ENCODE results near the gene CFAP141. TPM values are rescaled to one million over a fixed set of nuclear protein-coding genes. Genes with fewer than 3 reads are reported as not detected.

Gene CFAP141
- total and polyA plus RNA-seq, 5 donors = not detected

Small RNAs within 50 kb of the gene (microRNA-seq; reads per million reads assigned to microRNA genes)
- gene MIR190B = 50.9 to 111 reads per million in 2 donors

Other genes starting within 250 kb of the CFAP141 start
- gene CRTC2, start 247.7 kb downstream of the CFAP141 start, total RNA-seq = 10 to 100 TPM; 23.4 to 32.8 (median 26.2) TPM
- 26.9 TPM for gene CRTC2, start 247.7 kb downstream of the CFAP141 start, polyA plus RNA-seq
- 10 to 100 TPM; 61.2 to 71.4 (median 65.1) TPM for gene SLC39A1, start 242.8 kb downstream of the CFAP141 start, total RNA-seq
- gene SLC39A1, start 242.8 kb downstream of the CFAP141 start, polyA plus RNA-seq = 61.3 TPM
- 1 to 10 TPM; 4.3 to 6.0 (median 4.8) TPM for gene CREB3L4, start 238.4 kb downstream of the CFAP141 start, total RNA-seq
- 6.0 TPM for gene CREB3L4, start 238.4 kb downstream of the CFAP141 start, polyA plus RNA-seq
- gene JTB, start 228.7 kb downstream of the CFAP141 start, total RNA-seq = 100 to 1,000 TPM in 2 of 4 donors, 10 to 100 TPM in 2; 92.1 to 108 (median 102) TPM
- gene JTB, start 228.7 kb downstream of the CFAP141 start, polyA plus RNA-seq = 143 TPM
- gene RAB13, start 220.0 kb downstream of the CFAP141 start, total RNA-seq = 10 to 100 TPM; 62.2 to 78.2 (median 69.5) TPM
- 103 TPM for gene RAB13, start 220.0 kb downstream of the CFAP141 start, polyA plus RNA-seq
- gene RPS27, start 215.6 kb downstream of the CFAP141 start, total RNA-seq = 1,000 to 10,000 TPM; 1,034 to 1,449 (median 1,261) TPM
- gene RPS27, start 215.6 kb downstream of the CFAP141 start, polyA plus RNA-seq = 5,589 TPM
- under 1 TPM; 0.09 to 0.88 (median 0.18) TPM for gene NUP210L, start 51.3 kb downstream of the CFAP141 start, total RNA-seq
- gene NUP210L, start 51.3 kb downstream of the CFAP141 start, polyA plus RNA-seq = not detected
- gene TPM3, start 14.2 kb downstream of the CFAP141 start, total RNA-seq = 100 to 1,000 TPM; 202 to 594 (median 262) TPM
- 391 TPM for gene TPM3, start 14.2 kb downstream of the CFAP141 start, polyA plus RNA-seq
- gene UBAP2L, start 14.6 kb upstream of the CFAP141 start, total RNA-seq = 100 to 1,000 TPM; 103 to 112 (median 107) TPM
- gene UBAP2L, start 14.6 kb upstream of the CFAP141 start, polyA plus RNA-seq = 67.6 TPM
- gene HAX1, start 66.3 kb upstream of the CFAP141 start, total RNA-seq = 100 to 1,000 TPM; 116 to 152 (median 133) TPM
- 203 TPM for gene HAX1, start 66.3 kb upstream of the CFAP141 start, polyA plus RNA-seq
- gene AQP10, start 114.8 kb upstream of the CFAP141 start, total RNA-seq = under 1 TPM in 3 of 4 donors, not detected in 1; 0.12 to 0.37 (median 0.19) TPM
- gene AQP10, start 114.8 kb upstream of the CFAP141 start, polyA plus RNA-seq = 0.23 TPM
- gene ATP8B2, start 119.2 kb upstream of the CFAP141 start, total RNA-seq = 10 to 100 TPM; 25.1 to 33.1 (median 27.3) TPM
- gene ATP8B2, start 119.2 kb upstream of the CFAP141 start, polyA plus RNA-seq = 15.9 TPM
- gene IL6R, start 199.0 kb upstream of the CFAP141 start, total RNA-seq = 10 to 100 TPM in 3 of 4 donors, 1 to 10 TPM in 1; 8.9 to 13.2 (median 12.1) TPM
- gene IL6R, start 199.0 kb upstream of the CFAP141 start, polyA plus RNA-seq = 5.7 TPM

All from right cardiac atrium (tissue), 5 donors.